Omental fat pad (tissue), 4 donors: ENCODE data around the gene KCTD11. TPM values are rescaled to one million over a fixed set of nuclear protein-coding genes. Genes with fewer than 3 reads are reported as not detected.

Experiments
- ATAC-seq: fragments of 150-250 bp; one replicate; pipeline ENCODE4 v1.9.1; 2016; ENCODE audit warnings: mild to moderate bottlenecking, moderate library complexity; ENCODE audit not compliant: low FRiP score
- DNase-seq: peaks from one replicate; pipeline ENCODE4 v3.0.0-alpha.2; 2019; ENCODE audit warnings: low spot score
- CTCF ChIP-seq, 3 donors: fragments of 450-650 bp; IDR thresholded peaks; one replicate each; pipeline ENCODE4 v1.5.1; 2016 to 2017; ENCODE audit warnings: antibody characterized with exemption in 3 of 3, mild to moderate bottlenecking in 3 of 3, moderate library complexity in 2 of 3
- total RNA-seq, 4 donors: library from RNA; depleted of rRNA; stranded (reverse); fragments of >200 nt; gene quantifications; one replicate each; pipeline ENCODE4 v1.1.0, GENCODE V29; 2016

Gene KCTD11
- total RNA-seq, 4 donors from 2014 or later = 6.7 to 9.9 (median 8.4) TPM

GRCh38 chr17:7311110-7311705, 40.8 kb upstream of the KCTD11 start:
- ATAC-seq (no peak), DNase-seq (no peak)
- TF ChIP-seq CTCF (IDR thresholded peaks at IDR 0.05) = no peak

GRCh38 chr17:7312432-7313087, 39.4 kb upstream of the KCTD11 start:
- no peak for ATAC-seq
- DNase-seq = no peak
- no peak for TF ChIP-seq CTCF (IDR thresholded peaks at IDR 0.05)

GRCh38 chr17:7313088-7313889, 38.7 kb upstream of the KCTD11 start:
- DNase-seq (no peak), ATAC-seq (no peak)
- TF ChIP-seq CTCF (IDR thresholded peaks at IDR 0.05) = no peak

- no peak for ATAC-seq
- DNase-seq = no peak
- no peak for TF ChIP-seq CTCF (IDR thresholded peaks at IDR 0.05)
These were observed 37.9 kb upstream of the KCTD11 start for GRCh38 chr17:7313890-7314718.

GRCh38 chr17:7314719-7315569, 37.0 kb upstream of the KCTD11 start, which contains the start of gene GPS2:
Gene GPS2, minus strand, starts transcription at chr17:7315360. Its CDS starts 308 bp downstream, at chr17:7315052.
- TF ChIP-seq CTCF (IDR thresholded peaks at IDR 0.05) = no peak
- DNase-seq = peak; percentile 82
- peak; percentile 68 for ATAC-seq
